DMS153 treated with DMSO at 0.1 percent for 48 hours (cell line): ENCODE data around the gene CAMK2N1.

Experiments
- DNase-seq: peaks from one replicate; lab custom pipeline; 2025; ENCODE audit not compliant: unreplicated experiment; lab: John Stamatoyannopoulos, UW

CAMK2N1 gene

GRCh38 chr1:20479840-20480239, 6.2 kb downstream of the CAMK2N1 start:
- no peak for DNase-seq

DNA sequence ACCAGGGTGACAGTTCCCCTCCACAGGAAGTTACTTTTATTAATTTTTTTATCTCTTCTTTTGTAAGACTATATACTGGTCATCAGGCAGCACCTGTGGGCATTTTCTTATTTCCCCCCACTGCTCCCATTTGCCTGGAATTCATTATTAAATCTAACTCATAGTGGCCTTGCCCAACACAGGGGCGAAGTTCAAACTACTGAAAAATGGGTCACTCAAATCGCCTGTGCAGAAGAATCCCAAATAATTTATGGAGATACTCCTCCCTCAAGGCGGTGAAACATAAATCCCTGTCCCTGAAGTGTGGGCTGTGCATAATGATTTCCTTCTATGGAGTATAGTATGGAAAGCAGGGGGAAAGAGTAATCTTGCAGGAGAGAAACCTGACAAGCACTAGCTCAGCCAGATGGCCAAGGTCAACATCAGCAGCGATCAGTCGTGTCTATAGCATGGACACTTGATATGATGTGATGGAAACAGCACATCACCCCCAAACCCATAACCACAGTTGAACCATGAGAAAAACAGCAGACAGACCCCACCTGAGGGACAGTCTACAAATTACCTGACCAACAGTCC, 7.9 kb downstream of the CAMK2N1 start:
- DNase-seq, result no peak

DNA sequence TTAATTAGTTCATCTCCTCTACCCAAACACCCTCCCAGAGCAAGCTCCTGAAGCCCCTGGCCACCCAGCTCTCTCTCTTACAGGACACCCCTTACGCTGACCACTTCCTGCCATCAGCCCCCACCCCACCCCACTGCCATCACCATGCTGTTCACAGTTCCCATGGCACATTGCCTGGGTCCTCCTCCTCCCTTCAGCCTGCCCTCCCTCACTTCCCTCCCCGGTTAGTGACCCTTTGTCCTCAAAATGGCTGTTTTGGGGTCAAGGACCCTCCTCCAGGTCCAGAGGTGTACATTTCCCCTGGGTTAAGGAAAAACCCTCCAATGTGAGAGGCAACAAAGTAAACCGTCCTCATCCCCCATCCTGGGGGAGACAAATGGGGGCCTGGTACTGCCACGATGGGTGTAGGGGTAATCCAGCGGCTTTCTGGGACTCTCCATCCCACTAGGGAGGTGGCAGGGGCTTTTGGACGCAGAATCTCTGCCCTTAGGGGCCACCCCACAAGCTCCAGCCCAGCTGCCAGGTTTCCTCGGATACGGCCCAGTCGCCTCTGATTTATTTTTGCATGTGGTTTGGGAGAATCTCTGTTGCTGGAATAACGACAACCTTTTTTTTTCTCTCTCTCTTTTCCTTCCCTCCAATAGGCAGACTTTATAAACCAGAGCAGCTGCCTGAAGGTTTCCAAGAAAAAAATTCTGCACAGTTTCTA, 8.5 kb downstream of the CAMK2N1 start:
- no peak for DNase-seq

GRCh38 chr1:20476265-20477038, 9.6 kb downstream of the CAMK2N1 start:
- no peak for DNase-seq

- DNase-seq, result no peak
Observed at GRCh38 chr1:20474996-20475395, 11.0 kb downstream of the CAMK2N1 start.

GRCh38 chr1:20474333-20474975, 11.6 kb downstream of the CAMK2N1 start:
- DNase-seq, result no peak

- DNase-seq, result no peak
Observed at GRCh38 chr1:20473894-20474293, 12.1 kb downstream of the CAMK2N1 start.

- no peak for DNase-seq
Observed at GRCh38 chr1:20472860-20473711, 12.9 kb downstream of the CAMK2N1 start.

- no peak for DNase-seq
Observed at GRCh38 chr1:20472121-20472520, 13.9 kb downstream of the CAMK2N1 start.

GRCh38 chr1:20470194-20470593, 15.8 kb downstream of the CAMK2N1 start:
- DNase-seq, result peak; percentile 89

GRCh38 chr1:20469406-20470076, 16.5 kb downstream of the CAMK2N1 start:
- DNase-seq, result no peak

DNA sequence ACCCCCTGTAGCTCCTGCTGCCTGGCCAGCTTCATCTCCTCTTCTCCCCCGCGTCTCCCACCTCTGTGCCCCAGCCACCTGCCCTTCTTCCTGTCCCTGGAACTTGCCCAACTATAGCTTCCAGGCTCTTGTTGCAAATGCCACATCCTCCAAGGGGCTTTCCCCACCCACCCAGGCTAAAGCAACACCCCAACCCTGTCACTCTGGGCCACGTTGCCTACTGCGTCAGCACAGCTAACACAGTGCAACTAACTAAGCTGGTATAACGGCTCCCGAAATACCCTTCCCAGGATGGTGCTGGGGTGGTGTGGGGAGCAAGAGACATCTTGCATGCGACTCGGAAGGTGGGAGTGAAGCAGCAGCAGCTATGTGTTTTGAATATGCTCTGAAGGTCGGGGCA, 19.7 kb downstream of the CAMK2N1 start:
- no peak for DNase-seq

GRCh38 chr1:20465187-20465586, 20.8 kb downstream of the CAMK2N1 start:
- DNase-seq, result no peak

DNA sequence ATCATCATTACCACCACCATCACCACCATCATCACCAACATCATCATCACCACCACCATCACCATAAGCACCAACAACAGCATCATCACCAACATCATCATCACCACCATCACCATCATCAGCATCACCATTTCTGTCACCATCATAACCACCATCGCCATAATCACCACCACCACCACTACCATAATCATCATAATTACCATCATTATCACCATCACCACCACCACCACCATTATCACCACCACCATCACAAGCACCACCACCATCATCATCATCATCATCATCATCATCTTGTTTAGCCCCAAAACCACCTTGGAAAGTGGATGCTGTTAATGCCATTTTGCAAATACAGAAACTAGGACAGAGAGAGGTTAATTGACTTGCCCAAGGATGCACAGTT, 22.5 kb downstream of the CAMK2N1 start:
- DNase-seq, result no peak

DNA sequence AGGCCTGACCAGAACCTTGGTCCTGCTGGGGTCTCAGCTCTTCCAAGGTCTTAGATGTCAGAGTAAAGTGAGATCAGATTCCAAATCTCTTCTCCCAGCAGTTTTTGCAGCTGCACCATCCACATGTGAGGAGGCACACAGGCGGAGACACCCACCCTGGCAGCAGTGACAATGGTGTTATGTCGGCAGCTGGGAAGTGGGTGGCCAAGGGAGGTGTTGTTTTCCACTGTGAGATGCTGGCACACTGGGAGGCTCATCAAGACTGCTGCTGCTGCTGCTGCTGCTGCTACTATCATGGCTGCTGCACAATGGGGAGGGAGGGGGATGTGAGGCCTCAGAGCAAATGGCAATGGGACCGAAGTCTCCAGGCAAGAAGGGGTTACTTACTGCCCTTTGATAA, 23.6 kb downstream of the CAMK2N1 start:
- DNase-seq, result no peak

DNA sequence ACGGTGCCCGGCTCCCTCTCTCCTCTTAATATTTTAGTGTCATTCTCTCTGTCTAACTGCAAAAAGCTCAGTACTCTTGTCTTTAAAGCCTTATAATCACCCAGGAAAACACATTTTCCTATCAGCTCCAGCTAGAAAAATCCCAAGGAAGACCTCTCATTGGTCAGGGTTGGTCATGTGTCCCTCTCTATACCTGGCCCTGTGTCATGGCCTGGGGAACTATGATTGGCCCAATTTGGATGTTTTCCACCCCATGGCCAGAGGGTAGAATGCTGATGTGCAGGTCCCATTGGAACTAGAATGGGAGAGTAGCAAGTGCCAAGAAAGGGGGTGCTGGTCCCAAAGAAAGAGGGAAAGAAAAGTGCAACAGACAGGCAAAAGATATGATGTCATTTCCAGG, 27.3 kb downstream of the CAMK2N1 start:
- no peak for DNase-seq

DNA sequence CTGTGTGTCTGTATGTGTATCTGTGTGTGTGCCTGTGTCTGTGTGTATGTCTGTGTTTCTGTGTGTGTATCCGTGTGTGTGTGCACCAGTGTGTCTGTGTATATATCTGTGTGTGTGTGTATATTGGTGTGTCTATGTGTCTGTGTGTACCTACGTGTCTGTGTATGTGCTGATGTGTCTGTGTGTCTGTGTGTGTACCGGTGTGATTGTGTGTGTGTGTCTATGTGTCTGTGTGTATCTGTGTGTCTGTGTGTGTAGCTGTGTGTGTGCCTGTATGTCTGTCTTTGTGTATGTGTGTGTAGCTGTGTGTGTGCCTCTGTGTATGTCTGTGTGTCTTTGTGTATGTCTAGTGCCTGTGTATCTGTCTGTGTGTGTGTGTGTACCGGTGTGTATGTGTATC, 32.0 kb downstream of the CAMK2N1 start:
- DNase-seq, result no peak

GRCh38 chr1:20449735-20450311, 36.2 kb downstream of the CAMK2N1 start:
- no peak for DNase-seq

DNA sequence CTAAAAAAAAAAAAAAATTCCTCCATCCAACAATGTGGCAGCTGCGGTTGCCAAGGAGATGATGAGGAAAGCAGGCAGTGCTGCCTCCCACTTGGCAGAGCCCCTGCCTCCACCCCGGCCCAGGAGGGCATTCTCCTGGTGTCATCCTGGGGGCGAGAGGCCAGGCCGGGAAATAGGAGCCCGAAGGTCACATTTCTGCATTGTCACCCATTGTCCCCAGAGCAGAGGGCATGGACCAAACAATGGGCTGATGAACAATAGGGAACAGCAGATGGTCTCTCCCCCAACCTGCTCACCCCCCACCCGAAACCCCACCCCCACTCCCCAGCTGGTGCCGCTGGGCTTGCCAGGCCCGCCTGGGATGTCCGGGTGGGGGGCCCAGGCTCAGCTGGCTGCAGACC, 37.3 kb downstream of the CAMK2N1 start:
- no peak for DNase-seq

GRCh38 chr1:20447794-20448193, 38.2 kb downstream of the CAMK2N1 start:
- DNase-seq, result no peak
